Activated T-cell treated with anti-CD3 and anti-CD28 coated beads for 4 hours (primary cell): Measurements from ENCODE around the gene DDR2.

Source experiments
- DNase-seq: peaks from one replicate; pipeline ENCODE4 v3.0.0-alpha.2; 2020

DDR2 gene

DNA sequence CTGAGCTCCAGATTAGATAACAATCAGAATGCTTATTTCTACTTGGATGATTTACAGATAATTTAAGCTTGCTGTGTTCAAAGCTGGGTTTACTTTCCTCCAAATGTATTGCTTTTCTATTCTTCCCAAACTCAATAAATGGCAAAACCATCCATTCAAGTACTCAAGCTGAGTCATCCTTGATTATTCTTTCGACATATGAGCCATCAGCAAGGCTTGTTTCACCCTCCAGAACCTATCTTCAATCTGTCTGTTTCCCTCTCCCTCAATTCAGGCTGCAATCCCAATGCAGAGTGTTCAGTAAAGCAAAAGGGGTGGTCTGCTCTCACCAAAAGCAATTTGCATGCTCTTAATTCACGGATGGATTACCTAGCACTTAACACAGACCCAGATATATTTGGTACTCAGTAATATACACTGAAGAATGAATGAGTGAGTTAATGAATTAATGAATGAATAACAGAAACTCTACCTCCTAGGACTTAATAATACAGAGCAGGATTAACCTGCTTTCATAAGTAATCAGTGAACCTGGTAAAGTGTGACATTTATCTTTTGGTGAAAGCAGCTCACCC, 41.9 kb downstream of the DDR2 start:
- DNase-seq: no peak

DNA sequence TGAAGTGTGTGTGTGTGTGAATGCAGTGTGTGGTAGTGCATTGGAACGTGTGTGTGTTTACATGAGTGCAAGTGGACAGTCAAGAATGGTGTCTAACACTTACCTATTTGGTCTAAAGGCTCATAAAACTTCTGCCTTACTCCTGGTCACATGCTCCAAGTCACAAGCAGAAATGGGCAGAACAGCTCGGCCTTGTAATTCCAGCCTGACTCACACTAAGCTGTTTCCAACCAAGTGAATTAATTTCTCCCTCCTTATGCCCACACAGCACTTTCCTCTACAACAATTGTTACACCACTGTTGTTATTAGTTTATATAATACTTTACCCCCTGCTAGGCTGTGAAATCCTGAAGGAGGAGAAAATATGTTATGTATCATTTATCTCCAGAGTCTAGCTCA, 43.8 kb downstream of the DDR2 start:
- no peak for DNase-seq

GRCh38 chr1:162676750-162677149, 44.5 kb downstream of the DDR2 start:
- no peak for DNase-seq

DNA sequence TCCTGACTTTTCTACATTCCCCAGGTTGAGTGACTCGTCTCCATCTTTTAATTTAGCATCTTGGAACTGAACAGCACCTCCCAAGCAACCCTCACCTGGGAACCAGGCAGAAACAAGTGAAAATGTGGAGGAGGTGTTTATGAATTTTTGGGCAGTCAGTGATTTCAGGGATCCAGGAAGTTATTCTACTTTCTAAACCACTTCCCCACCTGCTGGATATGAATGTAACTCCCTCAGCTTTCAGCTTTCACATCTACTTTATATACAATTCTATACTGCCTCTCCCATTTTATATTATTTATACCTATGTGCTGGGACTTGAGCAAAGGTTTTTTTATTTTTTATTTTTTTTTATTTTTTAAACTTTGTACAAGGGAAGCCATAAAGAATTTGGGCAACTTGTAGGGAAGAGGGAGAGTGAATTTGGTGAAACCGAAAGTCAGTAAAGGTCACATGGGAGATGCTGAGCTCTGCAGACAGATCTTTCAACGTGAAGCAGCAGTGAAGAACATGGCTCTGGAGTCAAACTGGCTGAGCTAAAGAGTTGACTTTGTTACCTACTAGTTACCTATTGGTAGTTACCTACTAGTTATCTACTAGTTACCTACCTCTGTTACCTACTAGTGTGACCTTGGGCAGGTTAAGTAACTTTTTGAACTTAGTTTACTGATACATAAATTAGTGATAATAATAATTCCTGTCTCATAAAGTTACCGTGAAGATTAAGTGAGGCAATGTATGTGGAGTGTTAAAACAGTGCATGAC, 45.5 kb downstream of the DDR2 start:
- no peak for DNase-seq

DNA sequence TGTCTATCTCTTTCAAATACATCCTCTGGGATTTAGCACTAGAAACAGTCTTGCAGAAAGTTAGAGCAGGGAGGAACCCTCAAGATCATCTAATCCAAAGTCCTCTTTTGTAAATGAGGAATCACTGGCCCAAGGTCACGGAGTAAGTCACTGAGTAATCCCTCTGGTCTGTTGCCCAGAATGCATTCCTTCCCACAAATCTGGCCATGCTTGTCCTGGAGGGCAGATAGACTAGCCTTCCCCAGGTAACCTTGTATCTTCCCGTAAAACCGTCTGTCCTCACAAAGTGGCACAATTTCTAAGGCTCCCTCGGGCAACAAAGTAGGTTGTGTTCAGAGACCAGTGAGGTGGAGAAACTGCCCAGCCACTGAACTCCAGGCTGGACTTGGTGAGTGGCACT, 46.2 kb downstream of the DDR2 start:
- no peak for DNase-seq

DNA sequence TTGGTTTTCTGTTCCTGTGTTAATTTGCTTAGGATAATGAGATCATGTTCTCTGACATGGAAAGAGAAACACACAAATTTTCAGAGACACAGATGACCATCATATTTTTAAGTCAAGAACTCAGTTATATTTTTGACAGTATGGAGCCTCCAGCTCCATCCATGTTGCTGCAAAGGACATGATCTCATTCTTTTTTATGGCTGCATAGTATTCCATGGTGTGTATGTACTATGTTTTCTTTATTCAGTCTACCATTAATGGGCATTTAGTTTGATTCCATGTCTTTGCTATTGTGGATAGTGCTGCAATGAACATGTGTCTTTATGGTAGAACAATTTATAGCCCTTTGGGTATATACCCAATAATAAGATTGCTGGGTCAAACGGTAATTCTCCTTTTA, 47.0 kb downstream of the DDR2 start:
- DNase-seq: no peak

DNA sequence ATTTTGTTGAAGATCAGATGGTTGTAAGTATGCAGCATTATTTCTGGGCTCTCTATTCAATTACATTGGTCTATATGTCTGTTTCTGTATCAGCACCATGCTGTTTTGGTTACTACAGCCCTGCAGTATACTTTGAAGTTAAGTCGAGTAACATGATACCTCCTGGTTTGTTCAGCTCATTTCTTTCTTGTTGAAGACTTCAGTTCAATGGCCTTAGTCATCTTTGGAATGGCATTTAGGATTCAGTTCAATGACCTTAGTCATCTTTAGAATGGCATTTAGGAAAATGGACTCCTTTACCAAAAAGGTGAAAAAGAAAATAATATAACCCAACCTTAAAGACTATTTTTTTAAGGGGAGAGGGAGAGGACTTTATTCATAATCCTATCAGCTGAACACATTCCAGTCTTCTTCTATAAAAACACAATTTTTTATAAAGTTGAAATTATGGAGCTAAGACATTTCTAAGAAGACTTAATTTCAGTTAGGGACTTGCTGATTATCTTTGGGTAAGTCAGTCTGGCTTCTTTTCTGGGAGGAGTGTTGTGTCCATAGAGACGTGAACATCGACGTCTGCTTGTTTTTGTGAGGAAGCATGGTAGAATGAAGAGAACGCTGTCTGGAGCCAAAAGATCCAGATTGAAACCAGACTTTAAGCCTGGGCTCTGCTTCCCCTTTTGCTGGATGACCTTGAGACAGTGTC, 48.3 kb downstream of the DDR2 start:
- no peak for DNase-seq

DNA sequence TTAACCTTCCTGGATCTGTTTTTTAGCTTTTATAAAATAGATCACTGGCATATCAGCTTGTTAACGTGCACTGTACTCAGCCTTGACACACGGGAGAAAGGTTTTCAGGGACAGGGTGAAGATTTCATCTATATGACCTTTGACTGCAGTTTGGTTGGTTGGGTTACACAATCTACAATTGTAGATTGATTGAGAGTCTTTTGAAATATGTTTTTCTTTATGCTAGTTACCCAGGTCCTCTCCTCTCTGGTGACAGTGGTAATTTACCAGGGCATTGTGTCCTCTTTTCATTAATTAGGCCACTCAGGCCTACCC, 48.8 kb downstream of the DDR2 start:
- DNase-seq: no peak

- DNase-seq: no peak
Observed at GRCh38 chr1:162682013-162682419, 49.8 kb downstream of the DDR2 start.

GRCh38 chr1:162687870-162688269, 55.6 kb downstream of the DDR2 start:
- DNase-seq: no peak

DNA sequence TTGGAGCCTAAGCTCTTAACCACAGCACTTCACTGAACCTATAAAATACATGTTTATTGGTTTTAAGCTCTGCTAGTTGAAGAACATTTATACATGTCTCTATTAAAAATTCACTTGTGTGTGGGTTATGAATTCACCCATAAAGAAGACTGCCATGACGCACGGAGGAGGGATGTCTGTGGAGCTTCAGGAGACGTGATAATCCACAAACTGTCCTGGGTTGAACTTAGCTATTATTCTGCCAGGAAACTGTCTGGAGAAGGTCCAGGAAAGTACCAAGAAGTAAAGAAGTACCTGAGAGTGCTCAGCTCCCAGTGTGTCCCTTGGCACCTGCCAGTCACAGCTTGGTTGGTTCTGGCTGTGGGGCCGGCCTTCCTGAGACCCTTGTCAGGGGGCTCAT, 56.3 kb downstream of the DDR2 start:
- DNase-seq: no peak

GRCh38 chr1:162688931-162689330, 56.7 kb downstream of the DDR2 start:
- no peak for DNase-seq

GRCh38 chr1:162689745-162690671, 57.7 kb downstream of the DDR2 start:
- no peak for DNase-seq

GRCh38 chr1:162690672-162691434, 58.6 kb downstream of the DDR2 start:
- DNase-seq: no peak

DNA sequence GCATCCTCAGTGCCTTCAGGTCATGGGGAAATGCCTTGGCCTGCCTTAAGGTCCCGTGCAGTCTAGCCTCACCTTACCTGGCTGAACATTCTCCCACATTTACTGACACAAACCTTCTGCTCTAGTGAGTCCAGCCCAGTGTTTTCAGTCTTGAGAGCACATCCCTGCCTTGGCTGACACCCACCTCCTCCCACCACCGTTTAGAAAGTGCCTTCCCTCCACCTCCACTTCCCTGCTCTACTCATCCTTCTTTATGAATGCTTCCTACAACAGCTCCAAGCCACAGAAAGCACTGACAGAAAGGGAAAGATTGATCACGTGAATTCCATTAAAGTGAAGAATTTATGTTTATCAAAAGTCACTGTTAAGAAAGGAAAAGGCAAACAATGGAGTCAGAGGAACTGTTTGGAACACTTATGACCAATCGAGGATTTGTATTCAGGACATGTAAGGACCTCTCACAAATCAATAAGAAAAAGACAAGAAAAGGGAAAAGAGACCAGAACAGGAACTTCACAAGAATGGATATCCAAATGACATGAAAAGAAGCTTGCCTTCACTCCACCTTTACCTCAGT, 59.8 kb downstream of the DDR2 start:
- no peak for DNase-seq

DNA sequence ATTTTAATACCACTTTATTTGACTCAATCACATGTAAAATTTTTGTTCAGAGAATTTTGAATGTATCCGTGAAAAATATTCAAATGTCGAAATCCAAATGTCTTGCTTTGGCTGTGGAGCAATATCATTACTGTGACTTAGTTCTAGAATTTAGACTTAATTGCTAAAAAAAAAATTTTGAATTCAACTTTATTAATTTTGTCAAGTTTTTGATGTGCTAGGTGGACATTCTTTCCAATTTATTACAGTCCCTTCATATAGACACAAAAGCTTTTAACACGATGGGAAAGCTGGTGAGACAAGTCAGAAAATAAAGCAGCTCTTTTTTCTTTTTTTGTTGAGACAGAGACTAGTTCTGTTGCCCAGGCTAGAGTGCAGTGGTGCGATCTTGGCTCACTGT, 62.6 kb downstream of the DDR2 start:
- DNase-seq: no peak

DNA sequence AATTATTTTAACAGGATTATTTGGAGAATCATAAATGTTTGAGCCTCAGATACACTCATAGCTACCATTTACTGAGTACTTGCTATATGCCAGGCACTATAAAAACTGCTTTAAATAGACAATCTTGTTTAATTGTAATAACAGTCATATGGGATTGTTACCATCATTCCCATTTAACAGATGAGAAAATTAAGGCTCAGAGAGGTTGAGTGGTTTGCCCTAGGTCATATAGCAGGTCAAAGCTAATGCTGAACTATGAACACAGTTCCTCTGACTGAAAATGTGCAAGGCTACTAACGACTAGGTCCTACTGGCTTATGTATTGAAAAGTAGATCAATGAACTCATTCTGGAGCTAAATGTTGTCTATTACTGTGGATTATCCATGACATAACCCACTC, 63.4 kb downstream of the DDR2 start:
- no peak for DNase-seq

GRCh38 chr1:162696286-162696862, 64.1 kb downstream of the DDR2 start:
- no peak for DNase-seq

DNA sequence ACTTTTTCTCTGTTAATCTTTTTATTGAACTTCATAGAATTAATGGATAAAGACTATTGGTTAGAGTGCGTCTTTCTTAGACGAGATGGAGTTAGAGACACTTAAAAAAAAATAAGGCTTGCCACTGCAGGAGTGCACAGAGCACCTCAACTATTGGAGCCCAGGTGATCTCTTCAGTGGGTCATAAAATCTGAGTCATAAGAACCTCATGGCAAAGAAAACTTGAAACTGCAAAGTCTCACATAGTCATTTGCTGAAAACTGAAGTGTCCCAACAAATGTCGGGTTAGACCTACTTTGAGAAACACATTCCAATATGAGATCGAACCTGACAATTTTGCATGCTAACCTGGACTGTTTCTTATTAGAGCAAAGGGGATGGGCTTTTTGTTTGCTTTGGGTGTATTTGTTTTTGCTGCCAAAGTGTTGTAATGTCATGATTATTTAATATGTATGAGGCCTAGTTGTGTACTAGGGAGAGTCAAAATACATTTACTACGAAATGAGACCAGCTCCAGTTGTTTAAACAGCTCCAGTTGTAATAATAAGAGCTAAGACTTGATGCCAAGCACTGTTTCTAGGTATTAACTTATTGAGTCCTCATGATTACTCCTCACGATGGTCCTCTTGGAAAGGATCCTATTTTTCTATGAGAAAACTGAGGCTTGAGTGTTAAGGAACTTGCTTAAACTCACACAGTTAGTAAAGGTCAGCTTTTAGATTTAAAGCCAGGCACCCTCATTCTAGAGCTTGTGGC, 65.1 kb downstream of the DDR2 start:
- no peak for DNase-seq

DNA sequence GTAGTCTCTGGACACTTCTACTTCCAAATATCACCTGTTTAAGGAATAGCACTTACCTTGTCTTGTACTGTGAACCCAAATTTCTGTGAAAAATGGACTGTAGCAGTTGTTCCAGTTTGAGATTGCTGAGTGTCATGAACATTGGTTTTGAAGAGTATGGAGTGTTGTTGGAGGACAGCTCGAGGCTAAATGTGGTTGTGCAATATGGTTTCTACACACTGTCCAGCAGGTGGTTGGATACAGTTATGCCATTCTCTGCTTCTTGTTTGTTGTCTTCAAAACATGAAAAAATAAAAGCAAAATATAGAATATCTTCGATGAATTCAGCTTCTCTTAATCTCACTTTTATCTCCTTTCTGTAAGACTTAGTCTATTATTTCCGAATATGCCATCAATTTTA, 67.1 kb downstream of the DDR2 start:
- no peak for DNase-seq

DNA sequence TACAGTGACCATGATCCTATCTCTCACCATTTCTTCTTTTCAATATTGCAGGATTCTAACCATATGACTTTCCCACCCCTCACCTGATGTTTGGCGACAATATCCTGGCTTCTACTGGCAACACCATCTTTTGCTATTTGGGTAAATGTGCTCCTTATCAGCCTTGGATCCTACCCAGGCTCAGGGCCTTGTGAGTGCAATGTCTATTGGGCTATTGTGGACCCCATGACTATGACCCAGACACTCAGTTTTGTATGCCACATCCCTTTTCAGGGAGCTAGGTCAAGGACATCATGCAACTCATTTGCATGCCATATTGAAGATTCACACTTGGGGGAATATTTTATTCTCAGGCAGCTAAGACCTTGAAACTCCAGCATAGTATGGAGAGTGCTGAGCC, 67.9 kb downstream of the DDR2 start:
- DNase-seq: no peak
